Measurements from ENCODE around the gene CRACR2B. TPM values are rescaled to one million over a fixed set of nuclear protein-coding genes. Genes with fewer than 3 reads are reported as not detected.

The CRACR2B gene
- total RNA-seq, 1 donor from 2014 or later, result 8.0 TPM

- intact Hi-C loops (cut with micrococcal nuclease), result loop anchor here (1.0 to 5.0 kb wide), 5 partner anchors 10 to 602 kb away; partner anchors contain the start of genes BET1L, CHID1, POLR2L and RIC8A
Measured at GRCh38 chr11:809287-810039, 18.3 kb upstream of the CRACR2B start, which contains the start of gene RPLP2. TSS of gene RPLP2 (plus strand) at chr11:809967. CDS start at chr11:810235, 268 bp downstream.

DNA sequence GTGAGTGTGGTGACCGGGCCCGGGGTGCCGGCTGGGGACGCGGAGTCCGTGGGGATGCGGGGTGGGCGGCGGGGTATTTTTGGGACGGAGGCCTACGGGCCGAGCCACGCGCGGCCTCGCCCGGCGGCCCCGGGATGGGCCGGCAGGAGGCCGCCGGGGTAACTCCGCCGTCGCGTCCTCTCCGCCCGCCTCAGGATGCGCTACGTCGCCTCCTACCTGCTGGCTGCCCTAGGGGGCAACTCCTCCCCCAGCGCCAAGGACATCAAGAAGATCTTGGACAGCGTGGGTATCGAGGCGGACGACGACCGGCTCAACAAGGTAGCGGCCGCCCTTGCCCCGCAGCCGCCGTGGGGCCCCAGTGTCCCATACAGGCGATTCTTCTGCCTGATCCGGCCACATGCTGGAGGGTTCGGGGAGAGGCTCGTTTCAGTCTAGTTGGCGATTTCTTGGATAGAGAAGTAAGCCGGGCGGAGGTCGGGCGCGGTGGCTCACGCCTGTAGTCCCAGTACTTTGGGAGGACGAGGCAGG lies 17.6 kb upstream of the CRACR2B start:
- intact Hi-C loops (cut with micrococcal nuclease), result no loop called here

GRCh38 chr11:811446-812245 lies 16.1 kb upstream of the CRACR2B start:
- intact Hi-C loops (cut with micrococcal nuclease), result no loop called here

DNA sequence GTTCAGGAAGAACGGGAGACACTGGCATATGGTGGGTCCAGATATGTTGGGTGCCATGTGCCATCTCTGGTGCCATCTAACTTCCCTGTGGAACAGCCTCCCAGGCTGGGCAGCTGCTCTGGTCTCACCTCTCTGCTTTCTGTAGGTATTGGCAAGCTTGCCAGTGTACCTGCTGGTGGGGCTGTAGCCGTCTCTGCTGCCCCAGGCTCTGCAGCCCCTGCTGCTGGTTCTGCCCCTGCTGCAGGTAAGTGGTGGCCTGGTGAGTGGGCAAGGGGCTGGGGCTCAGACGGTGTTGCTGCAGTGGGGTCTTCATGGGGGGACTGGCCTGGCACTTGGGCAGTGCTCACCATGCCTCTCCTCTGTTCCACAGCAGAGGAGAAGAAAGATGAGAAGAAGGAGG lies 15.3 kb upstream of the CRACR2B start:
- intact Hi-C loops (cut with micrococcal nuclease), result no loop called here

- intact Hi-C loops (cut with micrococcal nuclease), result no loop called here
Measured at GRCh38 chr11:813072-813455, 14.7 kb upstream of the CRACR2B start.

GRCh38 chr11:813456-814096 lies 14.1 kb upstream of the CRACR2B start:
- intact Hi-C loops (cut with micrococcal nuclease), result no loop called here

DNA sequence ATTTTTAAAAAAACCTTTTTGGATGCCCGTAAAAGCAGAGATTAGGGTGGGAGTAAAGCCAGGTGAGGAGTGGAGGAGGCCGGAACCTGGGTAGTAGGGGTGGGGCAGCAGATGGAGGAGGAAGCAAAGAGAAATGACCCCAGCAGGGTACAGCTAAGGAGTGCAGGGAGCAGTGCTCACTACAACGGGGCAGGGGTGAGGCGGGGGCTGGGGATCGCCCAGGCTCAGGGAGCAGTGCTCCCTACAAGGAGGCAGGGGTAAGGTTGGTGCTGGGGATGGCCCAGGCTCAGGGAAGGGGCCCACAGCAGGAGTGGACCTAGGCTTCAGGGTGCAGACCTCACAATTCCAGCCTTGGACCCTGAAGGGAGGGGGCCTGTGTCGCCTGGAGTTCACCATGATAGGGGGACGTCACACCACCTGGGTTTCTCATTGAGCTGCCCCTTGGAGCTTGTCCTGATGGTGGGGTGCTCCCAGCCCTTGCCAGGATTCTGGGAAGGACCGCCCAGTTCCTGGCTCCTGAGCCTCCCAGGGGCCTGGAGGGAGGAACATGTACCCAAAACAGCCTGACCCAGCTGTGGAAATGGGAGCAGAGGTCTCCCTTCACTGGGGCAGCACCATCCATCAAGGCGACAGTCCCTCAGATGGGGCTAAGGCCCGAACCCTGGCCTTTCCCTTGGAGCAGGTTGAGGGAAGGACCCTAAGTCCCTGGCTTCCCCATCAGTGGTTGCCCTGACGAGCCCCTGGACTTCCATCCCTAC lies 11.9 kb upstream of the CRACR2B start:
- intact Hi-C loops (cut with micrococcal nuclease), result no loop called here

DNA sequence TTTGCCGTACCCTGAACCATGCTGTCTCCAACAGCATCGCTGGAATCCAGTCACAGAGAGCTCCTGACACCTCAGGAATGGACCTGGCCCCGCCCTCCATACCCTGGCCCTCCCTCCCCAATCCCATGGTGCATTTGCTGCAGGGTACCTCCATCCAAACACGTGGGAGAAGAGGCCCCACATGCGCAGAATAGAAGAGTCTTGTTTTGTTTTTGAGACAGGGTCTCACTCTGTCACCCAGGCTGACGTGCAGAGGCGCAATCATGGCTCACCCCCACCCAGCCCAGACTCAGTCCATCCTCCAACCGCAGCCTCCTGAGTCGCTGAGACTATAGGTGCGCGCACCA lies 11.3 kb upstream of the CRACR2B start:
- intact Hi-C loops (cut with micrococcal nuclease), result no loop called here

DNA sequence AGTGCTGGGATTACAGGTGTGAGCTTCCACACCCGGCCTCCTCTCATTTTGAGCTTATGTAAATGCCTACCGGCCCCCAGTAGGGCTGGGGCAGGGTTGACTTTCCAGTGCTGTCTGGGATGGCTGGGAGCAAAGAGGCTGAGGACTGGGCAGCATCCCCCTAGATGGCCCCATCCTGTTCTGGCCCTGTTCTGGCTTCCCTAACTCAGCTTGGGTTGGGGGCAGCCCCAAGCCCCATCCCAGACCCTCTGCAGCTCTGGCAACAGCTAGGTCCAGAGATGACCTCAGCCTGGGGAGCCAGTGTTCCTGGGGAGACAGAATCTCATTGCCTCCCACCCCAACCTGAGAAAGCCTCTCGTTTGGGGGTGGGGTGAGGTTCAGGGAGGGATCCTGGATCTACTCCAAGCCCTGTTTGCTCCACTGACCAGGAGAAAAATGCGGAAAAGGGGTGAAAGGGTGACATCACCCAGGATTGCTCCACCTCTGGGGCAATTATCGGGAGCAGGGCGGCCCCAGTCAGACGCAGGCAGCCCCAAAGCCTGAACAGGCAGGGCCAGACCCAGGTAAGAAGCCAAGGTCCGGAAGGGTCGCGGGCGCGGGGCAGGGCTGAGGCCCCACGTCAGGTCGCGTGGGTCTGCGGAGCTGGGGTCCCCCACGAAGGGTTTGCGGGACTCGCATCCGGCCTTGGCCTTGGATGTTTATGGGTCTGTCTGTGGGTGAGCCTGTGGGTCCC lies 9.2 kb upstream of the CRACR2B start, which contains the start of gene PNPLA2:
PNPLA2 (plus strand) TSS at position 519 of the 733 bp plus-strand sequence. CDS start 805 bp downstream, outside the sequence.
- intact Hi-C loops (cut with micrococcal nuclease), result loop anchor here (1.0 kb wide), 2 partner anchors 9 to 12 kb away; partner anchors contain the start of gene RPLP2

DNA sequence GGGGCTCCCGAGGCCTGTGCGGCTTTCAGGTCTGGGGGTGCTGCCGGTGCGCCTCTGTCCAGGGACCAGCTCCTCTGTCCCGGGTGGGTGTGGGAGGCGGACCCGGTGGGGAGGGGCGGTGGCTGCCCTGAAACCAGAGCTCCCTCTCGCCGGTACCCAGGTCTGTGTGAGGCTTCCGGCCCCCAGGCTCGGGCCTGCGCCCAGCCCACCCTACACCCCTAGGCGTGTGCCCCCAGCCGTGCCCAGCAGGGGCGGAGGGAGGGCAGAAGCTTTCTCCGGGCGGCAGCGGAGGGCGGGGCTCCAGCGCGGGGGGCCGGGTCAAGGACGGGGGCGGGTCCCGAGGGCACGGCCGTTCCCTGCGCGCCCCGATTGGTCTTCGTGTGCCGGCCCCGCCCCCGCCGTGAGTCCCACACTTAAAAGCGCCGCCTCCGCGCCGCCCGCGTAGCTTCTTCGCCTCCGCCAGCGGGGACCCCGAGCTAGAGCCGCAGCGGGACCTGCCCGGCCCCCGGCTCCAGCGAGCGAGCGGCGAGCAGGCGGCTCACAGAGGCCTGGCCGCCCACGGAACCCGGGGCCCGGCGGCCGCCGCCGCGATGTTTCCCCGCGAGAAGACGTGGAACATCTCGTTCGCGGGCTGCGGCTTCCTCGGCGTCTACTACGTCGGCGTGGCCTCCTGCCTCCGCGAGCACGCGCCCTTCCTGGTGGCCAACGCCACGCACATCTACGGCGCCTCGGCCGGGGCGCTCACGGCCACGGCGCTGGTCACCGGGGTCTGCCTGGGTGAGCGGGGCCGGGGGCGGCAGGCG lies 8.4 kb upstream of the CRACR2B start:
- intact Hi-C loops (cut with micrococcal nuclease), result loop anchor here (1.0 kb wide), 2 partner anchors 10 to 11 kb away; partner anchors contain the start of gene RPLP2

DNA sequence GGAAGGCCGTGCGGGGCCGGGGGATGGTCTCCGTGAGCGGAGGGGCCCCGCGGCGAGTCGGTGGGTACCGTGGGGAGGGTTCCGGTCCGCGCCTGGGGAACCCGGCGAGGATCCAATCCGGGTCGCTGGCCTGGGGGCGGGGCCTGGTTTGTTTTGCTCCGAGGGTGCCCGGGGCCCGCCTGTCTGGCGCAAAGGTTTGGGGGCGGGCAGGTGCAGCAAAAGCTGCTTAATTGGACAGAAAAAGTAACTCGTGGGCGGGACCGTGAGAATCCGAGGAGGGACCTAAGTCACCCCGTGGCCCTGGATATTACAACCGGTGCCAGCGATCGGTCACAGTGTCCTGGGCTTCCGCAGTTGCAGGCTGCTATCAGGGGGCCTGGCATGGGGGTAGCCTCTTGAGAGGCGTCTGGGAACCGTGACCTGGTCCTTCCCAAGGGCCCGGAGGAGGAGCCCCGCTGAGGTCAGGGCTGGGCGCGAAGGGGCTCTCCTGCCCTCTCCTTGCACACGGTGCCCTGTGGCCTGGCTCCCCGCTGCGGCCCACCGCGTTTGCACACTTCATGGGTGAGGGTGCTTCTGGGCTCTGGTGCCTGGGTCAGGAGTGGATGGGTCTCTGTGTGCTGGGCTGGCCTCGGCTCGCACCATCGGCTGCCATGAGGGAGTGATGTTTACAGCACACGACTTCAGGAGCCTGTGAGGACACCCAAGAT lies 7.6 kb upstream of the CRACR2B start:
- intact Hi-C loops (cut with micrococcal nuclease), result loop anchor here (1.0 to 2.0 kb wide), 3 partner anchors 10 to 23 kb away; partner anchors contain the start of genes POLR2L, RPLP2 and TSPAN4

GRCh38 chr11:820655-821511 lies 6.8 kb upstream of the CRACR2B start:
- intact Hi-C loops (cut with micrococcal nuclease), result loop anchor here (2.0 kb wide), 1 partner anchor 22 kb away; the partner anchor contains the start of genes POLR2L and TSPAN4

DNA sequence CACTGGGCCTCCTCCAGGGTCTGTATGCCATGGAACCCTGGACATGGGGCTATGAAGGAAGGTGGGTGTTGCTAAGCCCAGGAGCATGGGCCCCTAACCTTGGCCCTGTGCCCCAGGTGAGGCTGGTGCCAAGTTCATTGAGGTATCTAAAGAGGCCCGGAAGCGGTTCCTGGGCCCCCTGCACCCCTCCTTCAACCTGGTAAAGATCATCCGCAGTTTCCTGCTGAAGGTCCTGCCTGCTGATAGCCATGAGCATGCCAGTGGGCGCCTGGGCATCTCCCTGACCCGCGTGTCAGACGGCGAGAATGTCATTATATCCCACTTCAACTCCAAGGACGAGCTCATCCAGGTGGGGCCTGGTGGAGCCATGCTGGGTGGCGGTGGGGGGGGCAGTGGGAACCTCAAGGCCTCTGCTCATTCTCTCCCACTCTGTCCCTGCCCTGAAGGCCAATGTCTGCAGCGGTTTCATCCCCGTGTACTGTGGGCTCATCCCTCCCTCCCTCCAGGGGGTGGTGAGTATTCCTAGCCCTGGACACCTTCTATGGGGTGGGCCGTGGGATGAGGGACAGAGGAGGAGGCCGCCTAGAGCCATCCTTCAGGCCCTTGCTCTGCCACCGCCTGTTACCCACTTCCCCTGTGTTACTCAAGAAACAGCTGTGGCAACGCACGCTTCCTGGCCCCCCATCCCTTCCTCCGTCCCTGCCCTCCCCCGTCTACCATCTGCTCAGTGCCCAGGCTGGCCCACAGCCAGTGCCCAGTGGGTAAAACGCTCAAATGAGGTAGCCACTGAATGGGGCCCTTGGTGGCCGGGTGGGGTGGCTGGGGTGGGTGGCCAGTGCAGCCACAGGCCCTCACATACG lies 6.0 kb upstream of the CRACR2B start:
- intact Hi-C loops (cut with micrococcal nuclease), result loop anchor here (2.0 kb wide), 1 partner anchor 21 kb away; the partner anchor contains the start of genes POLR2L and TSPAN4

- intact Hi-C loops (cut with micrococcal nuclease), result no loop called here
Measured at GRCh38 chr11:823441-824291, 4.1 kb upstream of the CRACR2B start.

- intact Hi-C loops (cut with micrococcal nuclease), result no loop called here
Measured at GRCh38 chr11:824292-824880, 3.3 kb upstream of the CRACR2B start.
